Skeletal muscle cell (primary cell): ENCODE data around the gene WNT7A.

Source experiments
- DNase-seq: peaks from one replicate; pipeline ENCODE4 v3.0.0-alpha.2; 2010; ENCODE audit warnings: low read depth
- H3K4me3 ChIP-seq: 2 replicates; pipeline ENCODE4 v1.5.1; 2011; ENCODE audit warnings: low read depth, mild to moderate bottlenecking, control low read depth, low read length, moderate library complexity

WNT7A gene

GRCh38 chr3:13886593-13887129, 6.8 kb upstream of the WNT7A start:
- H3K4me3 ChIP-seq = no peak overlapping the region
- DNase-seq = no peak

- H3K4me3 ChIP-seq = no peak overlapping the region
- no peak for DNase-seq
These were observed 5.8 kb upstream of the WNT7A start for GRCh38 chr3:13885704-13886010.

- DNase-seq = no peak
These were observed 5.2 kb upstream of the WNT7A start for GRCh38 chr3:13884851-13885703.

GRCh38 chr3:13883681-13884080, 3.8 kb upstream of the WNT7A start:
- H3K4me3 ChIP-seq = no peak overlapping the region
- DNase-seq = no peak

More at GRCh38 chr3:13884851-13885703, 5.2 kb upstream of the WNT7A start:
- no peak overlapping the region for H3K4me3 ChIP-seq

GRCh38 chr3:13882876-13883275, 3.0 kb upstream of the WNT7A start:
- DNase-seq = no peak
- H3K4me3 ChIP-seq = no peak overlapping the region

GRCh38 chr3:13881536-13882410, 1.9 kb upstream of the WNT7A start:
- DNase-seq = no peak
- no peak overlapping the region for H3K4me3 ChIP-seq

GRCh38 chr3:13880811-13881156, 913 bp upstream of the WNT7A start:
- no peak overlapping the region for H3K4me3 ChIP-seq
- DNase-seq = no peak

GRCh38 chr3:13879102-13879945, 547 bp downstream of the WNT7A start:
- H3K4me3 ChIP-seq = no peak overlapping the region

GRCh38 chr3:13878281-13879101, 1.4 kb downstream of the WNT7A start:
- no peak for DNase-seq
- no peak overlapping the region for H3K4me3 ChIP-seq

More at GRCh38 chr3:13879102-13879945, 547 bp downstream of the WNT7A start:
- no peak for DNase-seq

- no peak for DNase-seq
- H3K4me3 ChIP-seq = no peak overlapping the region
These were observed 2.0 kb downstream of the WNT7A start for GRCh38 chr3:13877911-13878280.

GRCh38 chr3:13876451-13877100, 3.3 kb downstream of the WNT7A start:
- no peak for DNase-seq

GRCh38 chr3:13874891-13875290, 5.0 kb downstream of the WNT7A start:
- no peak overlapping the region for H3K4me3 ChIP-seq
- DNase-seq = no peak

More at GRCh38 chr3:13876451-13877100, 3.3 kb downstream of the WNT7A start:
- H3K4me3 ChIP-seq = no peak overlapping the region

- no peak for DNase-seq
- no peak overlapping the region for H3K4me3 ChIP-seq
These were observed 6.1 kb downstream of the WNT7A start for GRCh38 chr3:13873818-13874217.

- DNase-seq = no peak
- H3K4me3 ChIP-seq = no peak overlapping the region
These were observed 7.4 kb downstream of the WNT7A start for GRCh38 chr3:13872451-13872850.

- no peak overlapping the region for H3K4me3 ChIP-seq
- DNase-seq = no peak
These were observed 8.1 kb downstream of the WNT7A start for GRCh38 chr3:13871791-13872190.

- no peak for DNase-seq
These were observed 9.0 kb downstream of the WNT7A start for GRCh38 chr3:13870902-13871301.

GRCh38 chr3:13869761-13870343, 10.0 kb downstream of the WNT7A start:
- no peak overlapping the region for H3K4me3 ChIP-seq
- no peak for DNase-seq

More at GRCh38 chr3:13870902-13871301, 9.0 kb downstream of the WNT7A start:
- H3K4me3 ChIP-seq = no peak overlapping the region
